Spleen (tissue), 7 donors: ENCODE data around the gene AAGAB.

ENCODE experiments used
- CTCF ChIP-seq, 11 experiments: fragments of 200-600 bp in 7 of 11; fragments of 450-650 bp in 4 of 11; sonication (generic) in 4 of 11; IDR thresholded peaks in 8 of 11; conservative IDR thresholded peaks in 3 of 11; 1 replicate in 7 of 11; 2 replicates in 4 of 11; pipeline versions ENCODE4 v1.4.0 to v1.8.0; 2016 to 2021; ENCODE audit warnings: antibody characterized with exemption in 11 of 11, inconsistent platforms in 4 of 11, mild to moderate bottlenecking in 1 of 11
- POLR2AphosphoS5 ChIP-seq, 3 donors: sonication (generic); formaldehyde crosslinking; IDR thresholded peaks; one replicate each; pipeline ENCODE4 v1.5.1; 2017; ENCODE audit warnings: antibody characterized with exemption in 3 of 3
- donor health status: DM: no; HTN: no; CAD: no; lungs with moderate emphysema.
- donor health status: DM: no; HTN: no; CAD: no.
- donor health status: DM: no; HTN: no; CAD: no.

GRCh38 chr15:67244971-67245478 is 9.4 kb downstream of the AAGAB start:
- no peak for TF ChIP-seq CTCF (IDR thresholded peaks at IDR 0.05 in 8 of 11, conservative IDR thresholded peaks at IDR 0.05 in 3 of 11)
- no peak for TF ChIP-seq POLR2AphosphoS5 (IDR thresholded peaks at IDR 0.05)
